ENCODE data around the gene RAB15.

- TF ChIP-seq TAF1 (IDR thresholded peaks at IDR 0.05; ENCODE audit: borderline replicate concordance, insufficient read depth, low read length) (no peak), POLR2AphosphoS5 (IDR thresholded peaks at IDR 0.05; ENCODE audit: low read depth, low read length) (no peak), REST (IDR thresholded peaks at IDR 0.05; ENCODE audit: insufficient read depth in 1 of 2, low read depth in 2 of 2, low read length in 2 of 2) (no peak), SIN3A (IDR thresholded peaks at IDR 0.05; ENCODE audit: borderline replicate concordance, insufficient read depth, low read length) (no peak), FOXP2 (optimal IDR thresholded peaks at IDR 0.05; ENCODE audit: borderline replicate concordance, extremely low read depth, extremely low read length, insufficient read depth) (no peak)
Observed at GRCh38 chr14:64919215-64919614, 52.9 kb downstream of the RAB15 start.
